ENCODE measurements around the gene TOP1.

TOP1 gene

DNA sequence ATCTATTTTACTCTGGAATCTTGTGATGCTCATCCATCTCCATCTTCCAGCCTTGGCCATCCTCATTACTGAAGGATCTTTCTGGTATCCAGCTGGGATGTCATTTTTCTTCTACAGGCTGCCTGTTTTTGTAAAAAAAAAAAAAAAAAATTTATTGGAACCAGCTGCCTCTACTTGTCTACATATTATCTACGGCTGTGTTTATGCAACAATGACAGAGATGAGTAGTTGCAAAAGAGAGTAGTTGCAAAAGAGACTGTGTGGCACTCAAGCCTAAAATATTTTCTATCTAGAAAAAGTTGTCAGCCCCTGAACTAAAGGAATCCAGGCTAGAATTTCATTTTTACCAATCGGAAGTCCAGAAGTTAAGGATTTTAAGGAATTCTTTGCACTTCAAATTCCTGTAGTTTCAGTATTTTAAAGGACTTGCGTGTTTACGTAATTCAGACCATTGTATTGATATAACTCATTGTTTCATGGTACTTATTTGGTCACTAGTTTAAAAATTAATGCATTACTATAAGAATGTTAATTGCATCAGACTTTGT, 70.2 kb downstream of the TOP1 start:
- no peak for DNase-seq (ENCODE audit: low read depth)
- H3K4me3 ChIP-seq (ENCODE audit: low read depth, low read length): no peak overlapping the region
- TF ChIP-seq, protein P1, sequence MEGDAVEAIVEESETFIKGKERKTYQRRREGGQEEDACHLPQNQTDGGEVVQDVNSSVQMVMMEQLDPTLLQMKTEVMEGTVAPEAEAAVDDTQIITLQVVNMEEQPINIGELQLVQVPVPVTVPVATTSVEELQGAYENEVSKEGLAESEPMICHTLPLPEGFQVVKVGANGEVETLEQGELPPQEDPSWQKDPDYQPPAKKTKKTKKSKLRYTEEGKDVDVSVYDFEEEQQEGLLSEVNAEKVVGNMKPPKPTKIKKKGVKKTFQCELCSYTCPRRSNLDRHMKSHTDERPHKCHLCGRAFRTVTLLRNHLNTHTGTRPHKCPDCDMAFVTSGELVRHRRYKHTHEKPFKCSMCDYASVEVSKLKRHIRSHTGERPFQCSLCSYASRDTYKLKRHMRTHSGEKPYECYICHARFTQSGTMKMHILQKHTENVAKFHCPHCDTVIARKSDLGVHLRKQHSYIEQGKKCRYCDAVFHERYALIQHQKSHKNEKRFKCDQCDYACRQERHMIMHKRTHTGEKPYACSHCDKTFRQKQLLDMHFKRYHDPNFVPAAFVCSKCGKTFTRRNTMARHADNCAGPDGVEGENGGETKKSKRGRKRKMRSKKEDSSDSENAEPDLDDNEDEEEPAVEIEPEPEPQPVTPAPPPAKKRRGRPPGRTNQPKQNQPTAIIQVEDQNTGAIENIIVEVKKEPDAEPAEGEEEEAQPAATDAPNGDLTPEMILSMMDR (IDR thresholded peaks at IDR 0.05; ENCODE audit: low read depth, low read length, missing control alignments): no peak

DNA sequence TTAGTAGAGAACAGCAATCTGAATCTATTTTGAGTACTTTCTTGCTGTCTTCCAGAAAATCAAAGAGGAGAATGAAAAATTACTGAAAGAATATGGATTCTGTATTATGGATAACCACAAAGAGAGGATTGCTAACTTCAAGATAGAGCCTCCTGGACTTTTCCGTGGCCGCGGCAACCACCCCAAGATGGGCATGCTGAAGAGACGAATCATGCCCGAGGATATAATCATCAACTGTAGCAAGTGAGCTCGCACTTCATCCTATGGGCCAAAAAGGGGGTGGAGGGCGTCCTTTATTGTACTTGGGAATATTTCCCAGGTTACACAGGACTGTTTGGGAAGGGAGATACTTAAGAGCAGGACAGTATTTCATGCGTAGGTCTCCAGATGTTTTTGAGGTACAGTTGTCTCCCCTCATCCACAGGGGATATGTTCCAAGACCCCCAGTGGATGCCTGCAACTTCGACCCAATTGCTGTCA, 71.4 kb downstream of the TOP1 start:
- TF ChIP-seq, protein P1 (IDR thresholded peaks at IDR 0.05; ENCODE audit: low read depth, low read length, missing control alignments): no peak
- no peak for DNase-seq (ENCODE audit: low read depth)
- H3K4me3 ChIP-seq (ENCODE audit: low read depth, low read length): no peak overlapping the region

- H3K4me3 ChIP-seq (ENCODE audit: low read depth, low read length): no peak overlapping the region
- DNase-seq (ENCODE audit: low read depth): no peak
- TF ChIP-seq, protein P1 (IDR thresholded peaks at IDR 0.05; ENCODE audit: low read depth, low read length, missing control alignments): no peak
Observed at GRCh38 chr20:41101660-41102059, 73.0 kb downstream of the TOP1 start.

DNA sequence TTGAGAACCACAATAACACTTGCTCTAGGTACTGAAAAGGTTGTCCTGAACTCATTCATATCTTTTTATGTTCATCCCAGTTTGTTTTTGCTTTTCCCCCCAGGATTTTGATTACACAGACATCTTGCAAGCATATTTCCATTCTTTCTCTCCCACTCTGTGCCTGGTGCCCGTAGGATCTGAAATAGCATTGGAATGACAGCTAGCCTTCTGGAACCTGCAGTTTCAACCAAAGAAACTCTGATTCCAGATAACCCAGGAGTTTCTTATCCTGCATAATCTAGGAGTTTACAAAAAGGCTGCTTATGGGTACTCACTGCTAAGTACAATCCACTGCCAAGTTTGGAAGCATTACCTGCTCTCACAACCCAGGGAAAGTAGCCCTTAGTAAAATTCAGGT, 79.9 kb downstream of the TOP1 start:
- no peak for DNase-seq (ENCODE audit: low read depth)
- TF ChIP-seq, protein P1 (IDR thresholded peaks at IDR 0.05; ENCODE audit: low read depth, low read length, missing control alignments): no peak
- H3K4me3 ChIP-seq (ENCODE audit: low read depth, low read length): no peak overlapping the region

GRCh38 chr20:41110012-41110411, 81.4 kb downstream of the TOP1 start:
- no peak for DNase-seq (ENCODE audit: low read depth)

DNA sequence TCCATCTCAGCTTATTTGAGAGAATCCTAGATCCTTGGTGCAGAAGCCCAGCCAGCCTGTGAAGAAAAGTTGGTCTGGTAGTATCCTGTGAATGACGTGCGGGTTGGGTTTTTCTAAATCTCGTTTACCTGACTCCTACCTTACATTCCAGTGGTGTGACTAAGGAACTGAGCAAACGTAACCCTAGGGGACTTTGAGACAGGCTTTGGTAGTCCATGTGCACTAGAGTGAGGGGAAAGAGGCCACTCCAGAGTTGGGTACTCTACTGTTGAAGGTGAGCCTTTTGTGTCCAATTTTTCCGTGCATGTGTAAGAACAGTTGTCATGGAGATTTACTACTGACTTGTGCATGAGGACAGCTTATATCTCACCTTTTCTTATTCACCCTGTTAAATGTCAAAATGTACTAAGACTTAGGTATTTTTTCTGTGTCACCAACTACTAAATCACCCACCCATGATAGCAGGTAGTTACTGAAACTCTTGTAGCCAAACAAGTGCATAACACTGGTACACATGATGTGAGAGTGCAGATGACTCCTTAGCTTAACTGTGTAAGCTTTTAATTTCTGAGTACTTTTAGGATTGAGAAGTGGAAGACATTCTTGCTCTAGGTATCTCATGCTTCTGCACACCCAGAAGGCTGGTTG, 82.4 kb downstream of the TOP1 start:
- no peak for DNase-seq (ENCODE audit: low read depth)
- H3K4me3 ChIP-seq (ENCODE audit: low read depth, low read length): no peak overlapping the region
- TF ChIP-seq, protein P1 (IDR thresholded peaks at IDR 0.05; ENCODE audit: low read depth, low read length, missing control alignments): no peak

More at GRCh38 chr20:41110012-41110411, 81.4 kb downstream of the TOP1 start:
- H3K4me3 ChIP-seq (ENCODE audit: low read depth, low read length): no peak overlapping the region
- TF ChIP-seq, protein P1 (IDR thresholded peaks at IDR 0.05; ENCODE audit: low read depth, low read length, missing control alignments): no peak

DNA sequence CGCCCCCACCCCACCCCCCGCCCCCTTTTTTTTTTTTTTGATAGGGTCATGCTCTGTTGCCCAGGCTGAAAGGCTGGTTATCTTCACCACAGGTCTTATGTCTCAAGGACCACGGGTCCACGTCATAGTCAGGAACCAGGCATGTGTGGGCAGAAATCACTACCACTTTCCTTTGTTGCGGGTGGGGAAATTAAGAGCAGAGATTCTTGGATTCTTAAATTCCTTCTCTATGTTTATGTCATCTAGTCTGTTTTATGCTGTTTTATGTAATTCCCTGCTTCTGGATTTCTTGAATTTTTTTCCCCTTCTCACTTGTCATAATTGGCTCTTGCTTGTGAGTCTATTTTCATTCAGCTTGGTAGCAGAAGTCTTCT, 82.9 kb downstream of the TOP1 start:
- DNase-seq (ENCODE audit: low read depth): no peak
- no peak overlapping the region for H3K4me3 ChIP-seq (ENCODE audit: low read depth, low read length)
- TF ChIP-seq, protein P1 (IDR thresholded peaks at IDR 0.05; ENCODE audit: low read depth, low read length, missing control alignments): no peak
